PC-3 (cell line): Measurements from ENCODE around the gene SLC10A4.

Source experiments
- EZH2 ChIP-seq: fragments of 300-600 bp; sonication (generic); IDR thresholded peaks from one replicate; pipeline ENCODE4 v1.6.1; 2017; ENCODE audit warnings: antibody characterized with exemption, mild to moderate bottlenecking, low read length; ENCODE audit not compliant: unreplicated experiment
- EZH2phosphoT487 ChIP-seq: fragments of 300-600 bp; sonication (generic); IDR thresholded peaks from 2 replicates; pipeline ENCODE4 v1.6.1; 2018; ENCODE audit warnings: mild to moderate bottlenecking, antibody characterized with exemption, low read length, borderline replicate concordance
- TF ChIP-seq, protein P1 (sequence below): fragments of 300-600 bp; sonication (generic); conservative IDR thresholded peaks from 2 replicates; pipeline ENCODE4 v1.5.1; 2017; ENCODE audit warnings: antibody characterized with exemption, low read depth, mild to moderate bottlenecking, low read length

DNA sequence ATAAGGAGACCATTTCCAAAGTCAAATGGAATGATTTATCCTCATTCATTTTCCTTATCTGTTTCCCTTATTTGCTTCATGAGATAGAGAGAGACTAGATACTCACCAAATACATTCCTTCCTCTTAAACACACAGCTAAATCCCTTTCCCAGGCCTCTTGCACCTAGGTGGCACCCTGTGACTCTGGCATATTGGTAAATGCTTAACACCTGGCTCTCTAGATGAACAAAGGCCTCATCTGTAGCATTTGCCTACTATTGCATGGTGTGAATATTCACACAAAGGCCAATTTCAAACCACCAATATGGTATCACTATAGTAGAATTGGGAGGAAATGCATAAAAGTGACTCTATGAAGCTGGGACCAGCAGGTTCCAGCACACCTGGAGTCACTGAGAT is 22.1 kb upstream of the SLC10A4 start:
- TF ChIP-seq, protein P1, sequence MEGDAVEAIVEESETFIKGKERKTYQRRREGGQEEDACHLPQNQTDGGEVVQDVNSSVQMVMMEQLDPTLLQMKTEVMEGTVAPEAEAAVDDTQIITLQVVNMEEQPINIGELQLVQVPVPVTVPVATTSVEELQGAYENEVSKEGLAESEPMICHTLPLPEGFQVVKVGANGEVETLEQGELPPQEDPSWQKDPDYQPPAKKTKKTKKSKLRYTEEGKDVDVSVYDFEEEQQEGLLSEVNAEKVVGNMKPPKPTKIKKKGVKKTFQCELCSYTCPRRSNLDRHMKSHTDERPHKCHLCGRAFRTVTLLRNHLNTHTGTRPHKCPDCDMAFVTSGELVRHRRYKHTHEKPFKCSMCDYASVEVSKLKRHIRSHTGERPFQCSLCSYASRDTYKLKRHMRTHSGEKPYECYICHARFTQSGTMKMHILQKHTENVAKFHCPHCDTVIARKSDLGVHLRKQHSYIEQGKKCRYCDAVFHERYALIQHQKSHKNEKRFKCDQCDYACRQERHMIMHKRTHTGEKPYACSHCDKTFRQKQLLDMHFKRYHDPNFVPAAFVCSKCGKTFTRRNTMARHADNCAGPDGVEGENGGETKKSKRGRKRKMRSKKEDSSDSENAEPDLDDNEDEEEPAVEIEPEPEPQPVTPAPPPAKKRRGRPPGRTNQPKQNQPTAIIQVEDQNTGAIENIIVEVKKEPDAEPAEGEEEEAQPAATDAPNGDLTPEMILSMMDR: no peak
- TF ChIP-seq EZH2 (no peak), EZH2phosphoT487 (no peak)
